Stimulated activated CD4-positive, alpha-beta T cell treated with anti-CD3 and anti-CD28 coated beads, Interleukin-1b, Interleukin-23, amount 100 ng/mL, for 4 hours (primary cell): ENCODE data around the gene NUP42.
"Not testable (repeated sequence)": the region's sequence is repeated elsewhere in the genome, so short reads cannot be mapped to it uniquely, and the experiment has no call there.

Experiments used
- DNase-seq, 2 donors: peaks; one replicate each; pipeline ENCODE4 v3.0.0-alpha.2; 2020; ENCODE audit warnings: low read depth in 2 of 2

NUP42 gene

GRCh38 chr7:23204241-23204640, 22.4 kb downstream of the NUP42 start:
- DNase-seq: no peak

GRCh38 chr7:23205577-23205908, 23.7 kb downstream of the NUP42 start:
- no peak for DNase-seq

- no peak for DNase-seq
These were observed 24.3 kb downstream of the NUP42 start for GRCh38 chr7:23205909-23206767.

- DNase-seq: no peak
These were observed 25.2 kb downstream of the NUP42 start for GRCh38 chr7:23207021-23207420.

GRCh38 chr7:23207884-23208283, 26.0 kb downstream of the NUP42 start:
- no peak for DNase-seq

- DNase-seq: no peak
These were observed 26.5 kb downstream of the NUP42 start for GRCh38 chr7:23208316-23208715.

- no peak for DNase-seq
These were observed 28.7 kb downstream of the NUP42 start for GRCh38 chr7:23210506-23210905.

GRCh38 chr7:23211589-23211988, 29.7 kb downstream of the NUP42 start:
- DNase-seq: no peak

- DNase-seq: no peak
These were observed 30.5 kb downstream of the NUP42 start for GRCh38 chr7:23212395-23212794.

GRCh38 chr7:23212841-23213240, 31.0 kb downstream of the NUP42 start:
- DNase-seq: no peak

GRCh38 chr7:23213755-23214154, 31.9 kb downstream of the NUP42 start:
- DNase-seq: no peak

GRCh38 chr7:23214423-23214822, 32.6 kb downstream of the NUP42 start:
- DNase-seq: no peak

GRCh38 chr7:23214938-23215337, 33.1 kb downstream of the NUP42 start:
- DNase-seq: no peak

GRCh38 chr7:23216021-23216420, 34.2 kb downstream of the NUP42 start:
- DNase-seq: no peak

GRCh38 chr7:23218196-23218595, 36.3 kb downstream of the NUP42 start:
- no peak for DNase-seq

- DNase-seq: no peak
These were observed 39.0 kb downstream of the NUP42 start for GRCh38 chr7:23220690-23221305.

GRCh38 chr7:23222439-23223030, 40.7 kb downstream of the NUP42 start:
- no peak for DNase-seq

GRCh38 chr7:23224364-23224763, 42.5 kb downstream of the NUP42 start:
- DNase-seq: not testable (repeated sequence)

GRCh38 chr7:23226844-23227450, 45.1 kb downstream of the NUP42 start:
- no peak for DNase-seq

- no peak for DNase-seq
These were observed 46.6 kb downstream of the NUP42 start for GRCh38 chr7:23228412-23228811.

- no peak for DNase-seq
These were observed 48.8 kb downstream of the NUP42 start for GRCh38 chr7:23230641-23231101.

- no peak for DNase-seq
These were observed 51.1 kb downstream of the NUP42 start for GRCh38 chr7:23232966-23233365.
